Stomach smooth muscle (tissue), 2 donors: ENCODE measurements around the gene TRMT10C.
"Not testable (repeated sequence)": the region's sequence is repeated elsewhere in the genome, so short reads cannot be mapped to it uniquely, and the experiment has no call there.

ENCODE experiments used
- H3K27ac ChIP-seq: one replicate; pipeline ENCODE4 v1.7.0; 2013; ENCODE audit warnings: mild to moderate bottlenecking, low read length, inconsistent platforms
- H3K27me3 ChIP-seq, 2 donors: one replicate each; pipeline ENCODE4 v1.7.0; 2013; ENCODE audit warnings: low read length in 2 of 2; ENCODE audit not compliant: insufficient read depth in 2 of 2, control insufficient read depth in 1 of 2
- H3K36me3 ChIP-seq, 2 donors: one replicate each; pipeline ENCODE4 v1.7.0; 2013; ENCODE audit warnings: low read length in 2 of 2; ENCODE audit not compliant: control insufficient read depth in 2 of 2, insufficient read depth in 2 of 2
- H3K4me1 ChIP-seq: one replicate; pipeline ENCODE4 v1.7.0; 2013; ENCODE audit warnings: low read length; ENCODE audit not compliant: control insufficient read depth, insufficient read depth
- H3K4me3 ChIP-seq, 2 donors: one replicate each; pipeline ENCODE4 v1.7.0; 2013; ENCODE audit warnings: low read length in 2 of 2
- H3K9ac ChIP-seq, 2 donors: one replicate each; pipeline ENCODE4 v1.7.0; 2013; ENCODE audit warnings: low read length in 2 of 2, mild to moderate bottlenecking in 1 of 2
- H3K9me3 ChIP-seq, 2 donors: one replicate each; pipeline ENCODE4 v1.7.0; 2013; ENCODE audit warnings: low read length in 2 of 2; ENCODE audit not compliant: control insufficient read depth in 2 of 2
- donor health status: healthy.
- donor health status: Pancreatic carcinoma.

TRMT10C gene

GRCh38 chr3:101577286-101577685 lies 15.6 kb downstream of the TRMT10C start:
- Histone ChIP-seq H3K9me3 (no peaks in the 10 kb centered on the region), H3K27ac (no peak overlapping the region), H3K9ac (no peak overlapping the region), H3K4me1 (peaks cover 6% of the 10 kb centered on the region), H3K4me3 (no peak overlapping the region), H3K27me3 (no peaks in the 10 kb centered on the region), H3K36me3 (peaks cover 4 to 9% of the 10 kb centered on the region in 2 donors)

- Histone ChIP-seq H3K36me3 (peaks cover 19 to 20% of the 10 kb centered on the region in 2 donors), H3K27ac (no peak overlapping the region), H3K27me3 (no peaks in the 10 kb centered on the region)
These were observed 26.9 kb downstream of the TRMT10C start for GRCh38 chr3:101588616-101589015.

GRCh38 chr3:101591071-101591470 lies 29.4 kb downstream of the TRMT10C start:
- Histone ChIP-seq H3K4me1 (no peaks in the 10 kb centered on the region), H3K4me3 (no peak overlapping the region), H3K9me3 (no peaks in the 10 kb centered on the region), H3K9ac (no peak overlapping the region), H3K36me3 (peaks cover 19 to 23% of the 10 kb centered on the region in 2 donors), H3K27ac (no peak overlapping the region), H3K27me3 (no peaks in the 10 kb centered on the region)

More at GRCh38 chr3:101588616-101589015, 26.9 kb downstream of the TRMT10C start:
- Histone ChIP-seq H3K4me3 (no peak overlapping the region), H3K9me3 (no peaks in the 10 kb centered on the region), H3K9ac (no peak overlapping the region), H3K4me1 (no peaks in the 10 kb centered on the region)

- H3K4me3 ChIP-seq = no peak overlapping the region
- H3K9ac ChIP-seq = no peak overlapping the region
- no peaks in the 10 kb centered on the region for H3K9me3 ChIP-seq
- no peaks in the 10 kb centered on the region for H3K27me3 ChIP-seq
- peaks cover 0 to 3% of the 10 kb centered on the region in 2 donors for H3K36me3 ChIP-seq
- H3K27ac ChIP-seq = no peak overlapping the region
- H3K4me1 ChIP-seq = no peaks in the 10 kb centered on the region
These were observed 41.1 kb downstream of the TRMT10C start for GRCh38 chr3:101602731-101603130.

GRCh38 chr3:101603184-101603583 lies 41.5 kb downstream of the TRMT10C start:
- Histone ChIP-seq H3K4me3 (no peak overlapping the region), H3K9me3 (no peaks in the 10 kb centered on the region), H3K27me3 (no peaks in the 10 kb centered on the region), H3K9ac (no peak overlapping the region), H3K4me1 (no peaks in the 10 kb centered on the region), H3K36me3 (peaks cover 0 to 3% of the 10 kb centered on the region in 2 donors), H3K27ac (no peak overlapping the region)

- H3K4me1 ChIP-seq, H3K36me3 ChIP-seq, H3K9ac ChIP-seq, H3K4me3 ChIP-seq, H3K9me3 ChIP-seq, H3K27ac ChIP-seq, H3K27me3 ChIP-seq: not testable (repeated sequence)
These were observed 43.7 kb downstream of the TRMT10C start for GRCh38 chr3:101605398-101605797.

- Histone ChIP-seq H3K9me3 (no peaks in the 10 kb centered on the region), H3K4me3 (no peak overlapping the region), H3K4me1 (no peaks in the 10 kb centered on the region), H3K9ac (no peak overlapping the region), H3K27me3 (no peaks in the 10 kb centered on the region), H3K27ac (no peak overlapping the region), H3K36me3 (no peaks in the 10 kb centered on the region)
These were observed 49.4 kb downstream of the TRMT10C start for GRCh38 chr3:101611023-101611422.

GRCh38 chr3:101613014-101613413 lies 51.3 kb downstream of the TRMT10C start:
- H3K36me3 ChIP-seq, H3K4me3 ChIP-seq, H3K27ac ChIP-seq, H3K9ac ChIP-seq, H3K4me1 ChIP-seq, H3K9me3 ChIP-seq, H3K27me3 ChIP-seq: not testable (repeated sequence)

- no peaks in the 10 kb centered on the region for H3K9me3 ChIP-seq
- no peak overlapping the region for H3K9ac ChIP-seq
- H3K4me1 ChIP-seq = no peaks in the 10 kb centered on the region
- no peaks in the 10 kb centered on the region for H3K27me3 ChIP-seq
- no peak overlapping the region for H3K4me3 ChIP-seq
- H3K36me3 ChIP-seq = no peaks in the 10 kb centered on the region
- no peak overlapping the region for H3K27ac ChIP-seq
These were observed 53.9 kb downstream of the TRMT10C start for GRCh38 chr3:101615525-101615924.
